H1 (cell line): Measurements from ENCODE around the gene SLC25A47.

ENCODE experiments used
- BRCA1 ChIP-seq: IDR thresholded peaks from 2 replicates; pipeline ENCODE4 v1.6.1; 2012; ENCODE audit warnings: low read depth, low read length, improper control_type of control experiment
- CEBPB ChIP-seq: IDR thresholded peaks from 2 replicates; pipeline ENCODE4 v1.6.1; 2012; ENCODE audit warnings: low read depth, low read length
- EZH2 ChIP-seq: fragments of 200-600 bp; sonication (generic); IDR thresholded peaks from 2 replicates; pipeline ENCODE4 v1.7.1; 2012; ENCODE audit warnings: low read depth, mild to moderate bottlenecking, moderate library complexity, low read length, inconsistent platforms; ENCODE audit not compliant: severe bottlenecking
- JUND ChIP-seq: IDR thresholded peaks from 2 replicates; pipeline ENCODE4 v1.6.1; 2011; ENCODE audit warnings: mild to moderate bottlenecking, improper control_type of control experiment, low read length
- MAFK ChIP-seq: IDR thresholded peaks from 2 replicates; pipeline ENCODE4 v1.6.1; 2012; ENCODE audit warnings: low read depth, mild to moderate bottlenecking, improper control_type of control experiment, low read length
- POLR2A ChIP-seq, 2 experiments: IDR thresholded peaks; 1 replicate in 1 of 2; 2 replicates in 1 of 2; pipeline ENCODE4 v1.6.1; 2011; ENCODE audit warnings: low read depth in 2 of 2, low read length in 2 of 2, mild to moderate bottlenecking in 2 of 2; ENCODE audit errors: control extremely low read depth in 1 of 2
- RAD21 ChIP-seq, 2 experiments: IDR thresholded peaks in 1 of 2; conservative IDR thresholded peaks in 1 of 2; 2 replicates each; pipeline ENCODE4 v1.6.1; 2011; ENCODE audit warnings: low read depth in 2 of 2, low read length in 2 of 2, improper control_type of control experiment in 1 of 2, inconsistent platforms in 1 of 2, mild to moderate bottlenecking in 1 of 2, moderate library complexity in 1 of 2
- RBBP5 ChIP-seq: IDR thresholded peaks from 2 replicates; pipeline ENCODE4 v1.7.1; 2012; ENCODE audit warnings: low read depth, mild to moderate bottlenecking, inconsistent platforms, low read length, moderate library complexity, borderline replicate concordance
- SP2 ChIP-seq: IDR thresholded peaks from 2 replicates; pipeline ENCODE4 v1.6.1; 2012; ENCODE audit warnings: mild to moderate bottlenecking, low read length, inconsistent platforms
- SP4 ChIP-seq: IDR thresholded peaks from 2 replicates; pipeline ENCODE4 v1.6.1; 2012; ENCODE audit warnings: low read length, inconsistent platforms
- YY1 ChIP-seq: IDR thresholded peaks from 2 replicates; pipeline ENCODE4 v1.6.1; 2011; ENCODE audit warnings: low read depth, mild to moderate bottlenecking, low read length
- TF ChIP-seq, protein P1 (sequence below), 3 experiments: IDR thresholded peaks; 1 replicate in 2 of 3; 2 replicates in 1 of 3; pipeline versions ENCODE4 v1.5.1 to v1.6.1; 2011; ENCODE audit warnings: low read length in 3 of 3, mild to moderate bottlenecking in 3 of 3, inconsistent platforms in 2 of 3, low read depth in 1 of 3, moderate library complexity in 1 of 3; ENCODE audit not compliant: insufficient read depth in 1 of 3; ENCODE audit errors: control extremely low read depth in 1 of 3
- TF ChIP-seq, protein P2 (sequence below): IDR thresholded peaks from 2 replicates; pipeline ENCODE4 v1.6.1; 2011; ENCODE audit warnings: low read length, improper control_type of control experiment

DNA sequence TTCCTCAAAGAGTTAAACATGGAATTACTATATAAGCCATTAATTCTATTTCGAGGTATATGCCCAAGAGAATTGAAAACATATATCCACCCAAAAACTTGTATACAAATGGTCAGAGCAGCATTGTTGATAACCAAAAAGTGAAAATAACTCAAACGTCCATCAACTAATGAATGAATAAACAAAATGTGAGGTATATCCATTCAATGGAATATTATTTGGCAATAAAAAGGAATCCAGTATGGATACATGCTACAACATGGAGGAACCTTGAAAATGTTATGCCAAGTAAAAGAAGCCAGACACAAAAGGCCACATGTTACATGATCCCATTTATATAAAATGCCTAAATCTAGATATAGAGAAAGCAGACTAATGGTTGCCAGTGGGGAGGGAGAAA is 36.0 kb downstream of the SLC25A47 start:
- TF ChIP-seq MAFK (no peak), YY1 (no peak), POLR2A (IDR thresholded peaks at IDR 0.05; ENCODE audit: control extremely low read depth in 1 of 2, low read depth in 2 of 2, low read length in 2 of 2) (no peak), JUND (no peak), RAD21 (IDR thresholded peaks at IDR 0.05 in 1 of 2, conservative IDR thresholded peaks at IDR 0.05 in 1 of 2; ENCODE audit: low read depth in 2 of 2, low read length in 2 of 2) (no peak), SP2 (no peak), SP4 (no peak), RBBP5 (no peak), EZH2 (no peak), CEBPB (no peak), BRCA1 (no peak)
- TF ChIP-seq, protein P1, sequence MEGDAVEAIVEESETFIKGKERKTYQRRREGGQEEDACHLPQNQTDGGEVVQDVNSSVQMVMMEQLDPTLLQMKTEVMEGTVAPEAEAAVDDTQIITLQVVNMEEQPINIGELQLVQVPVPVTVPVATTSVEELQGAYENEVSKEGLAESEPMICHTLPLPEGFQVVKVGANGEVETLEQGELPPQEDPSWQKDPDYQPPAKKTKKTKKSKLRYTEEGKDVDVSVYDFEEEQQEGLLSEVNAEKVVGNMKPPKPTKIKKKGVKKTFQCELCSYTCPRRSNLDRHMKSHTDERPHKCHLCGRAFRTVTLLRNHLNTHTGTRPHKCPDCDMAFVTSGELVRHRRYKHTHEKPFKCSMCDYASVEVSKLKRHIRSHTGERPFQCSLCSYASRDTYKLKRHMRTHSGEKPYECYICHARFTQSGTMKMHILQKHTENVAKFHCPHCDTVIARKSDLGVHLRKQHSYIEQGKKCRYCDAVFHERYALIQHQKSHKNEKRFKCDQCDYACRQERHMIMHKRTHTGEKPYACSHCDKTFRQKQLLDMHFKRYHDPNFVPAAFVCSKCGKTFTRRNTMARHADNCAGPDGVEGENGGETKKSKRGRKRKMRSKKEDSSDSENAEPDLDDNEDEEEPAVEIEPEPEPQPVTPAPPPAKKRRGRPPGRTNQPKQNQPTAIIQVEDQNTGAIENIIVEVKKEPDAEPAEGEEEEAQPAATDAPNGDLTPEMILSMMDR (IDR thresholded peaks at IDR 0.05; ENCODE audit: control extremely low read depth in 1 of 3, insufficient read depth in 1 of 3, low read depth in 1 of 3, low read length in 3 of 3) = no peak
- TF ChIP-seq, protein P2, sequence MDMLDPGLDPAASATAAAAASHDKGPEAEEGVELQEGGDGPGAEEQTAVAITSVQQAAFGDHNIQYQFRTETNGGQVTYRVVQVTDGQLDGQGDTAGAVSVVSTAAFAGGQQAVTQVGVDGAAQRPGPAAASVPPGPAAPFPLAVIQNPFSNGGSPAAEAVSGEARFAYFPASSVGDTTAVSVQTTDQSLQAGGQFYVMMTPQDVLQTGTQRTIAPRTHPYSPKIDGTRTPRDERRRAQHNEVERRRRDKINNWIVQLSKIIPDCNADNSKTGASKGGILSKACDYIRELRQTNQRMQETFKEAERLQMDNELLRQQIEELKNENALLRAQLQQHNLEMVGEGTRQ = no peak
